OCI-LY3 (cell line): ENCODE data around the gene RRP1B.

Experiments
- H2AFZ ChIP-seq: fragments of 200-600, 300-600 bp; shearing (Covaris generic); 2 replicates; pipeline ENCODE4 v1.6.0; 2014; ENCODE audit warnings: antibody characterized with exemption, low read depth, low read length
- H3K27ac ChIP-seq: fragments of 200-600, 300-600 bp; sonication (generic); 2 replicates; pipeline ENCODE4 v1.5.1; 2014; ENCODE audit warnings: mild to moderate bottlenecking, low read length, moderate library complexity, mixed read lengths
- H3K27me3 ChIP-seq: fragments of 200-600, 300-600 bp; sonication (generic); 2 replicates; pipeline ENCODE4 v1.6.1; 2014; ENCODE audit warnings: low read depth, low read length, mixed read lengths
- H3K36me3 ChIP-seq: fragments of 200-600, 300-600 bp; sonication (generic); replicated peaks from 2 replicates; pipeline ENCODE3; 2014; ENCODE audit warnings: low read depth, low read length, mixed read lengths
- H3K4me1 ChIP-seq: fragments of 300-600, 200-600 bp; sonication (generic); 2 replicates; pipeline ENCODE4 v1.6.1; 2014; ENCODE audit warnings: low read length, mixed read lengths
- H3K4me2 ChIP-seq: fragments of 200-600, 300-600 bp; sonication (generic); 2 replicates; pipeline ENCODE4 v1.6.1; 2014; ENCODE audit warnings: low read length, mixed read lengths
- H3K4me3 ChIP-seq: fragments of 300-600, 200-600 bp; sonication (generic); 2 replicates; pipeline ENCODE4 v1.5.1; 2014; ENCODE audit warnings: antibody characterized with exemption, mild to moderate bottlenecking, low read length, moderate library complexity
- H3K79me2 ChIP-seq: fragments of 300-600, 200-600 bp; shearing (Covaris generic); 2 replicates; pipeline ENCODE4 v1.6.1; 2014; ENCODE audit warnings: mild to moderate bottlenecking, low read length, mixed read lengths
- H3K9ac ChIP-seq: fragments of 300-600, 200-600 bp; shearing (Covaris generic); 2 replicates; pipeline ENCODE4 v1.6.0; 2014; ENCODE audit warnings: mild to moderate bottlenecking, low read length, moderate library complexity
- H3K9me3 ChIP-seq: fragments of 200-600, 300-600 bp; shearing (Covaris generic); 2 replicates; pipeline ENCODE4 v1.6.1; 2014; ENCODE audit warnings: low read length, mixed read lengths; ENCODE audit not compliant: insufficient read depth
- H4K20me1 ChIP-seq: fragments of 200-600, 300-600 bp; sonication (generic); 2 replicates; pipeline ENCODE4 v1.6.1; 2016; ENCODE audit warnings: low read length, mixed read lengths; ENCODE audit not compliant: insufficient read depth
- EZH2phosphoT487 ChIP-seq: fragments of 200-600 bp; shearing (Covaris generic); IDR thresholded peaks from 2 replicates; pipeline ENCODE4 v1.6.1; 2018; ENCODE audit warnings: antibody characterized with exemption, mixed run types, low read depth
- TF ChIP-seq, protein P1 (sequence below): fragments of 200-600, 300-600 bp; sonication (generic); IDR thresholded peaks from 2 replicates; pipeline ENCODE4 v1.5.1; 2014; ENCODE audit warnings: antibody characterized with exemption, low read length, low read depth

The RRP1B gene

DNA sequence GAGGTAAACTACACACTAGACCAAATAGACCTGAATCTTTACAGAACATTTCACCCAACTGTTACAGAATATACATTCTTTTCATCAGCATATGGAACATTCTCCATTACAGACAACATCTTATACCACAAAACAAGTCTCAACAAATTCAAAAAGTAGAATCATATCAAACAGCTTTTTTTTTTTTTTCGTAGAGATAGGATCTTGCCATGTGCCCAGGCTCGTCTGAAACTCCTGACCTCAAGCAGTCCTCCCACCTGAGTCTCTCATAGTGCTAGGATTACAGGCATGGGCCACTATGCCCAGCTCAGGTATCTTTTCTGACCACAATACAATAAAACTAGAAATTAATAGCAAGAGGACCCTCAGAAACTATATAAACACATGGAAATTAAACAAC, 36.6 kb upstream of the RRP1B start:
- peaks cover 4% of the 10 kb centered on the region for H3K36me3 ChIP-seq
- H3K4me3 ChIP-seq, result no peak overlapping the region
- H3K4me1 ChIP-seq, result no peaks in the 10 kb centered on the region
- H3K79me2 ChIP-seq, result no peaks in the 10 kb centered on the region
- H2AFZ ChIP-seq, result no peak overlapping the region
- no peak overlapping the region for H3K9ac ChIP-seq
- TF ChIP-seq, protein P1, sequence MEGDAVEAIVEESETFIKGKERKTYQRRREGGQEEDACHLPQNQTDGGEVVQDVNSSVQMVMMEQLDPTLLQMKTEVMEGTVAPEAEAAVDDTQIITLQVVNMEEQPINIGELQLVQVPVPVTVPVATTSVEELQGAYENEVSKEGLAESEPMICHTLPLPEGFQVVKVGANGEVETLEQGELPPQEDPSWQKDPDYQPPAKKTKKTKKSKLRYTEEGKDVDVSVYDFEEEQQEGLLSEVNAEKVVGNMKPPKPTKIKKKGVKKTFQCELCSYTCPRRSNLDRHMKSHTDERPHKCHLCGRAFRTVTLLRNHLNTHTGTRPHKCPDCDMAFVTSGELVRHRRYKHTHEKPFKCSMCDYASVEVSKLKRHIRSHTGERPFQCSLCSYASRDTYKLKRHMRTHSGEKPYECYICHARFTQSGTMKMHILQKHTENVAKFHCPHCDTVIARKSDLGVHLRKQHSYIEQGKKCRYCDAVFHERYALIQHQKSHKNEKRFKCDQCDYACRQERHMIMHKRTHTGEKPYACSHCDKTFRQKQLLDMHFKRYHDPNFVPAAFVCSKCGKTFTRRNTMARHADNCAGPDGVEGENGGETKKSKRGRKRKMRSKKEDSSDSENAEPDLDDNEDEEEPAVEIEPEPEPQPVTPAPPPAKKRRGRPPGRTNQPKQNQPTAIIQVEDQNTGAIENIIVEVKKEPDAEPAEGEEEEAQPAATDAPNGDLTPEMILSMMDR, result no peak
- no peak for TF ChIP-seq EZH2phosphoT487
- no peaks in the 10 kb centered on the region for H3K9me3 ChIP-seq
- no peaks in the 10 kb centered on the region for H3K27me3 ChIP-seq
- H4K20me1 ChIP-seq, result no peaks in the 10 kb centered on the region
- no peak overlapping the region for H3K27ac ChIP-seq
- no peak overlapping the region for H3K4me2 ChIP-seq

DNA sequence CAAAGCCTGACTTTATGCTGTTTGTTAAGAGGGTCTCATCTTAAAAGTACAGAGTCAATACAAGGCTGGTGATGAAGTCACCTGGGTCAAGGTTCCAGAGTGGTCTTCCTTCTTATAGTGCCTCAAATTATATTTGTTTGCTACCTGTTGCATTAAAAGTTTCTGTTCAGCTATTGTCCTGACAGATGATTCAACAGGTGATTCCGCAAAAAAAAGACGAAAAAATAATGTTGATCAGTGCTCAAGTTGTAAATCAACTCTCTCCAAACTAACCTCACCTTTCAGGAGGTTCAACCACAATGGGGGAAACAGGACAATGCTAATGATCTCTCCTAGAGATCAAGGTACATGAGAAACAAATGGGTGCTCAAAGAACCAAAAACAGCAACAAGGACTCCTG, 35.8 kb upstream of the RRP1B start:
- no peak overlapping the region for H3K4me2 ChIP-seq
- H3K27ac ChIP-seq, result no peak overlapping the region
- no peak overlapping the region for H3K9ac ChIP-seq
- TF ChIP-seq, protein P1, result no peak
- TF ChIP-seq EZH2phosphoT487, result no peak
- H3K9me3 ChIP-seq, result no peaks in the 10 kb centered on the region
- no peaks in the 10 kb centered on the region for H3K4me1 ChIP-seq
- no peaks in the 10 kb centered on the region for H3K27me3 ChIP-seq
- H3K4me3 ChIP-seq, result no peak overlapping the region
- no peaks in the 10 kb centered on the region for H4K20me1 ChIP-seq
- H3K79me2 ChIP-seq, result no peaks in the 10 kb centered on the region
- peaks cover 4% of the 10 kb centered on the region for H3K36me3 ChIP-seq
- no peak overlapping the region for H2AFZ ChIP-seq

DNA sequence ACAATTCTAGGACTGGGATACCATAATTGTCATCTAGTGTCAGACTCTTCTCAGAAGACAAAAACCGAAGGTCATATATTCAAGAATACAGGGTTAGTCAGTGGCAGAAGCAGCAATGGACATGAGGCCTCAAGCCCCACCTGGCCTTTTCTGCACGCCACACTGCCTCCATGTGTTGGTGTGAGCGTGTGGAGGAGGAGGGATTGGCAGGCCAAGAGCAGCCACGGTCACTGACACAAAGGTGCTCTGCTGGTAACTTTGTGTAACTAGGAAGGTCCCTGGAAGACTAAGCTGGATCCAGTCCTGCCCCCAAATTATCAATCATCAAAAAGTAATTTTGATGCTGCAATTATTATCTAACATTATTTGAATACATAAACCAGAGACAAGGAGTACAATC, 35.0 kb upstream of the RRP1B start:
- H3K79me2 ChIP-seq, result no peaks in the 10 kb centered on the region
- no peaks in the 10 kb centered on the region for H3K4me1 ChIP-seq
- TF ChIP-seq, protein P1, result no peak
- no peak for TF ChIP-seq EZH2phosphoT487
- H3K27ac ChIP-seq, result no peak overlapping the region
- no peaks in the 10 kb centered on the region for H3K27me3 ChIP-seq
- no peaks in the 10 kb centered on the region for H3K9me3 ChIP-seq
- no peak overlapping the region for H3K9ac ChIP-seq
- no peak overlapping the region for H2AFZ ChIP-seq
- peaks cover 4% of the 10 kb centered on the region for H3K36me3 ChIP-seq
- H3K4me2 ChIP-seq, result no peak overlapping the region
- H4K20me1 ChIP-seq, result no peaks in the 10 kb centered on the region
- H3K4me3 ChIP-seq, result no peak overlapping the region

DNA sequence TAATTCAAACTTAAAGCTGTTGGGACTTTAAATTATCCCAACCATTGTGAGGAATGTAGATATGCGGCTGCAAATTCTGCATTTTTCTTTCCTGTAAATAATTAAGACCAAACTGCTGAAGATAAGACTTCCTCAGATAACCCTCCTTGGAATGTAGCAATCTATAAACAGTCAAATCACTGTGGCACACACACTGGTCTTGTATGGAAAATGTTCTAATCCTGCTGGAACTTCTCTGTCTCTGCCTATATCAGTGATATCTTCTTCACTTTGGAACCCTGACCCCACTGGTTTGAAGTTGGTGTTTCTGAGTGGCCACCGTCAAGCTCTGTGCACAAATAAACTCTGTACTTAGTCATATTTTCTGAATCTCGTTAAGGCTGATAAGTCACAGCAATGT, 33.0 kb upstream of the RRP1B start:
- TF ChIP-seq EZH2phosphoT487, result no peak
- no peaks in the 10 kb centered on the region for H3K36me3 ChIP-seq
- no peaks in the 10 kb centered on the region for H3K79me2 ChIP-seq
- H4K20me1 ChIP-seq, result no peaks in the 10 kb centered on the region
- H3K4me2 ChIP-seq, result no peak overlapping the region
- H3K4me3 ChIP-seq, result no peak overlapping the region
- no peak overlapping the region for H3K27ac ChIP-seq
- no peak overlapping the region for H3K9ac ChIP-seq
- no peak overlapping the region for H2AFZ ChIP-seq
- H3K4me1 ChIP-seq, result no peaks in the 10 kb centered on the region
- no peaks in the 10 kb centered on the region for H3K9me3 ChIP-seq
- no peaks in the 10 kb centered on the region for H3K27me3 ChIP-seq

DNA sequence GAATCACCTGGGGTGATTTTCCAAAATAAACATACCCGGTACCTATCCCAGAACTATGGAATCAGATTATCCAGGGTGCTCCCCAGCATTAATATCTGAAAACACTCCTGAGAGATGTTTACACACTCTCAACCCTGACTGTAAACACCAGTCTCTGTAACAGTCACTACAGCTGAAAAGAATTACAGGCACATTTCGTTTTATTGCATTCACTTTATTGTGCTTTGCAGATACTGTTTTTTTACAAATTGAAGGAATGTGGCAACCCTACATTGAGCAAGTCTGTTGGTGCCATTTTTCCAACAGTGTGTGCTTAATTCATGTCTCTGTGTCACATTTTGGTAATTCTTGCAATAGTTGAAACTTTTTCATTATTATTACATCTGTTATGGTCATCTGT, 31.8 kb upstream of the RRP1B start:
- Histone ChIP-seq H3K27me3 (no peaks in the 10 kb centered on the region), H3K9me3 (no peaks in the 10 kb centered on the region), H4K20me1 (no peaks in the 10 kb centered on the region)

More for the DNA sequence above, 31.8 kb upstream of the RRP1B start:
- Histone ChIP-seq H3K9ac (no peak overlapping the region), H3K36me3 (no peaks in the 10 kb centered on the region), H3K4me2 (no peak overlapping the region), H3K79me2 (no peaks in the 10 kb centered on the region), H3K4me3 (no peak overlapping the region), H3K4me1 (no peaks in the 10 kb centered on the region), H2AFZ (no peak overlapping the region), H3K27ac (no peak overlapping the region)
- TF ChIP-seq EZH2phosphoT487, result no peak
- TF ChIP-seq, protein P1, result no peak
